ENCODE results near the gene CACNB2.

The CACNB2 gene

GRCh38 chr10:18406136-18406535 lies 265.9 kb downstream of the CACNB2 start:
- Histone ChIP-seq H3K9me3 (ENCODE audit: insufficient read depth, low read depth, low read length) (no peaks in the 10 kb centered on the region), H3K9ac (ENCODE audit: low read depth, low read length) (no peak overlapping the region), H3K4me3 (ENCODE audit: low read length) (no peak overlapping the region), H3K27ac (ENCODE audit: low read depth, low read length) (no peak overlapping the region), H3K27me3 (ENCODE audit: insufficient read depth, low read length) (peaks cover 10% of the 10 kb centered on the region), H3K36me3 (ENCODE audit: insufficient read depth, low read length) (no peaks in the 10 kb centered on the region), H3K4me1 (ENCODE audit: insufficient read depth, low read length) (no peaks in the 10 kb centered on the region)
- 86% methylated on average over 4 of the region's 4 CpGs for WGBS

GRCh38 chr10:18409599-18410397 lies 269.6 kb downstream of the CACNB2 start:
- no peaks in the 10 kb centered on the region for H3K36me3 ChIP-seq (ENCODE audit: insufficient read depth, low read length)
- no peak overlapping the region for H3K27ac ChIP-seq (ENCODE audit: low read depth, low read length)
- no peak overlapping the region for H3K9ac ChIP-seq (ENCODE audit: low read depth, low read length)
- no peak overlapping the region for H3K4me3 ChIP-seq (ENCODE audit: low read length)
- 79% methylated on average over 2 of the region's 4 CpGs for WGBS
- H3K9me3 ChIP-seq (ENCODE audit: insufficient read depth, low read depth, low read length) = no peaks in the 10 kb centered on the region
- H3K4me1 ChIP-seq (ENCODE audit: insufficient read depth, low read length) = no peaks in the 10 kb centered on the region
- H3K27me3 ChIP-seq (ENCODE audit: insufficient read depth, low read length) = no peaks in the 10 kb centered on the region

- Histone ChIP-seq H3K36me3 (ENCODE audit: insufficient read depth, low read length) (no peaks in the 10 kb centered on the region), H3K27ac (ENCODE audit: low read depth, low read length) (no peak overlapping the region), H3K4me3 (ENCODE audit: low read length) (no peak overlapping the region), H3K4me1 (ENCODE audit: insufficient read depth, low read length) (no peaks in the 10 kb centered on the region), H3K9ac (ENCODE audit: low read depth, low read length) (no peak overlapping the region), H3K9me3 (ENCODE audit: insufficient read depth, low read depth, low read length) (no peaks in the 10 kb centered on the region), H3K27me3 (ENCODE audit: insufficient read depth, low read length) (no peaks in the 10 kb centered on the region)
- 81% methylated on average over 2 of the region's 2 CpGs for WGBS
Observed at GRCh38 chr10:18414061-18414460, 273.8 kb downstream of the CACNB2 start.

GRCh38 chr10:18417950-18418527 lies 277.8 kb downstream of the CACNB2 start:
- H3K27ac ChIP-seq (ENCODE audit: low read depth, low read length) = no peak overlapping the region
- no peak overlapping the region for H3K9ac ChIP-seq (ENCODE audit: low read depth, low read length)
- H3K4me1 ChIP-seq (ENCODE audit: insufficient read depth, low read length) = no peaks in the 10 kb centered on the region
- H3K4me3 ChIP-seq (ENCODE audit: low read length) = no peak overlapping the region
- no peaks in the 10 kb centered on the region for H3K27me3 ChIP-seq (ENCODE audit: insufficient read depth, low read length)
- H3K36me3 ChIP-seq (ENCODE audit: insufficient read depth, low read length) = no peaks in the 10 kb centered on the region
- 91% methylated on average over 13 of the region's 15 CpGs for WGBS
- H3K9me3 ChIP-seq (ENCODE audit: insufficient read depth, low read depth, low read length) = no peaks in the 10 kb centered on the region

- no peaks in the 10 kb centered on the region for H3K9me3 ChIP-seq (ENCODE audit: insufficient read depth, low read depth, low read length)
- no peak overlapping the region for H3K4me3 ChIP-seq (ENCODE audit: low read length)
- H3K27ac ChIP-seq (ENCODE audit: low read depth, low read length) = no peak overlapping the region
- no peaks in the 10 kb centered on the region for H3K36me3 ChIP-seq (ENCODE audit: insufficient read depth, low read length)
- H3K27me3 ChIP-seq (ENCODE audit: insufficient read depth, low read length) = no peaks in the 10 kb centered on the region
- 94% methylated on average over 9 of the region's 9 CpGs for WGBS
- H3K9ac ChIP-seq (ENCODE audit: low read depth, low read length) = no peak overlapping the region
- no peaks in the 10 kb centered on the region for H3K4me1 ChIP-seq (ENCODE audit: insufficient read depth, low read length)
Observed at GRCh38 chr10:18418541-18419215, 278.5 kb downstream of the CACNB2 start.

GRCh38 chr10:18419945-18420344 lies 279.7 kb downstream of the CACNB2 start:
- WGBS = 93% methylated on average over 2 of the region's 2 CpGs

GRCh38 chr10:18421726-18422293 lies 281.6 kb downstream of the CACNB2 start:
- no peak overlapping the region for H3K27ac ChIP-seq (ENCODE audit: low read depth, low read length)
- WGBS = 96% methylated on average over 7 of the region's 7 CpGs
- H3K9me3 ChIP-seq (ENCODE audit: insufficient read depth, low read depth, low read length) = no peaks in the 10 kb centered on the region
- H3K4me1 ChIP-seq (ENCODE audit: insufficient read depth, low read length) = 0 out of 2 replicates have a peak, but pooled peaks cover 2% of the 10 kb centered on the region
- H3K27me3 ChIP-seq (ENCODE audit: insufficient read depth, low read length) = no peaks in the 10 kb centered on the region
- H3K4me3 ChIP-seq (ENCODE audit: low read length) = no peak overlapping the region
- H3K36me3 ChIP-seq (ENCODE audit: insufficient read depth, low read length) = no peaks in the 10 kb centered on the region
- H3K9ac ChIP-seq (ENCODE audit: low read depth, low read length) = no peak overlapping the region

More at GRCh38 chr10:18419945-18420344, 279.7 kb downstream of the CACNB2 start:
- Histone ChIP-seq H3K4me3 (ENCODE audit: low read length) (no peak overlapping the region), H3K9ac (ENCODE audit: low read depth, low read length) (no peak overlapping the region), H3K4me1 (ENCODE audit: insufficient read depth, low read length) (0 out of 2 replicates have a peak, but pooled peaks cover 2% of the 10 kb centered on the region), H3K27me3 (ENCODE audit: insufficient read depth, low read length) (no peaks in the 10 kb centered on the region), H3K36me3 (ENCODE audit: insufficient read depth, low read length) (no peaks in the 10 kb centered on the region), H3K9me3 (ENCODE audit: insufficient read depth, low read depth, low read length) (no peaks in the 10 kb centered on the region), H3K27ac (ENCODE audit: low read depth, low read length) (no peak overlapping the region)

- Histone ChIP-seq H3K9ac (ENCODE audit: low read depth, low read length) (no peak overlapping the region), H3K27me3 (ENCODE audit: insufficient read depth, low read length) (no peaks in the 10 kb centered on the region), H3K27ac (ENCODE audit: low read depth, low read length) (no peak overlapping the region), H3K4me1 (ENCODE audit: insufficient read depth, low read length) (0 out of 2 replicates have a peak, but pooled peaks cover 2% of the 10 kb centered on the region), H3K9me3 (ENCODE audit: insufficient read depth, low read depth, low read length) (no peaks in the 10 kb centered on the region), H3K4me3 (ENCODE audit: low read length) (no peak overlapping the region), H3K36me3 (ENCODE audit: insufficient read depth, low read length) (no peaks in the 10 kb centered on the region)
- 73% methylated on average over 2 of the region's 4 CpGs for WGBS
Observed at GRCh38 chr10:18423058-18423637, 282.9 kb downstream of the CACNB2 start.

- H3K36me3 ChIP-seq (ENCODE audit: insufficient read depth, low read length) = no peaks in the 10 kb centered on the region
- 49% methylated on average over 8 of the region's 8 CpGs for WGBS
- H3K9me3 ChIP-seq (ENCODE audit: insufficient read depth, low read depth, low read length) = no peaks in the 10 kb centered on the region
- no peak overlapping the region for H3K4me3 ChIP-seq (ENCODE audit: low read length)
- H3K27ac ChIP-seq (ENCODE audit: low read depth, low read length) = no peak overlapping the region
- no peak overlapping the region for H3K9ac ChIP-seq (ENCODE audit: low read depth, low read length)
- 0 out of 2 replicates have a peak, but pooled peaks cover 2% of the 10 kb centered on the region for H3K4me1 ChIP-seq (ENCODE audit: insufficient read depth, low read length)
- no peaks in the 10 kb centered on the region for H3K27me3 ChIP-seq (ENCODE audit: insufficient read depth, low read length)
Observed at GRCh38 chr10:18424200-18424599, 284.0 kb downstream of the CACNB2 start.

GRCh38 chr10:18429335-18429734 lies 289.1 kb downstream of the CACNB2 start:
- Histone ChIP-seq H3K27me3 (ENCODE audit: insufficient read depth, low read length) (no peaks in the 10 kb centered on the region), H3K9ac (ENCODE audit: low read depth, low read length) (no peak overlapping the region), H3K9me3 (ENCODE audit: insufficient read depth, low read depth, low read length) (no peaks in the 10 kb centered on the region), H3K4me3 (ENCODE audit: low read length) (no peak overlapping the region), H3K36me3 (ENCODE audit: insufficient read depth, low read length) (no peaks in the 10 kb centered on the region), H3K27ac (ENCODE audit: low read depth, low read length) (no peak overlapping the region), H3K4me1 (ENCODE audit: insufficient read depth, low read length) (no peaks in the 10 kb centered on the region)
- WGBS = 93% methylated on average over 1 of the region's 3 CpGs

- no peak overlapping the region for H3K4me3 ChIP-seq (ENCODE audit: low read length)
- H3K36me3 ChIP-seq (ENCODE audit: insufficient read depth, low read length) = no peaks in the 10 kb centered on the region
- H3K27me3 ChIP-seq (ENCODE audit: insufficient read depth, low read length) = no peaks in the 10 kb centered on the region
- no peaks in the 10 kb centered on the region for H3K9me3 ChIP-seq (ENCODE audit: insufficient read depth, low read depth, low read length)
- H3K4me1 ChIP-seq (ENCODE audit: insufficient read depth, low read length) = no peaks in the 10 kb centered on the region
- WGBS = no CpG with 5 or more reads among the region's 1 CpG
- no peak overlapping the region for H3K27ac ChIP-seq (ENCODE audit: low read depth, low read length)
- no peak overlapping the region for H3K9ac ChIP-seq (ENCODE audit: low read depth, low read length)
Observed at GRCh38 chr10:18436902-18437301, 296.7 kb downstream of the CACNB2 start.
